ENCODE data around the gene NEK10.

DNA sequence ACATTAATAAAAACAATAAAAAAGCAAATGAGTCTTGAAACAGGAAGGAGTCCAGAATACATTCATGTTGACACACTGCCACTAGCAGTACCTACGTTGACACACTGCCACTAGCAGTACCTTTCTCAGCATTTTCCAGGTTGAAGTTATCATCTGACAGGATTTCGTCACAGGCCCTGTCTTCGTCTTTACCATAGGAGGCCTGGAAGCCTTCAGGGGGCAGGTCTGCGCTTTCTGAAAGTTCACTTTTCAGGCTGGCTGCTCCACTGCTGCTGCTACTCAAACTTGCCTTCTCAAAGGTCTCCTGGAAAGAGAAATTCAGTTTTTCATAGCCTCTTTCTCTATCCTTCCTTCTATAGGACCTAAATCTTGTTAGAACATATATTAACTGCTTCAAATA lies 194.7 kb downstream of the NEK10 start:
- TF ChIP-seq, protein P1, sequence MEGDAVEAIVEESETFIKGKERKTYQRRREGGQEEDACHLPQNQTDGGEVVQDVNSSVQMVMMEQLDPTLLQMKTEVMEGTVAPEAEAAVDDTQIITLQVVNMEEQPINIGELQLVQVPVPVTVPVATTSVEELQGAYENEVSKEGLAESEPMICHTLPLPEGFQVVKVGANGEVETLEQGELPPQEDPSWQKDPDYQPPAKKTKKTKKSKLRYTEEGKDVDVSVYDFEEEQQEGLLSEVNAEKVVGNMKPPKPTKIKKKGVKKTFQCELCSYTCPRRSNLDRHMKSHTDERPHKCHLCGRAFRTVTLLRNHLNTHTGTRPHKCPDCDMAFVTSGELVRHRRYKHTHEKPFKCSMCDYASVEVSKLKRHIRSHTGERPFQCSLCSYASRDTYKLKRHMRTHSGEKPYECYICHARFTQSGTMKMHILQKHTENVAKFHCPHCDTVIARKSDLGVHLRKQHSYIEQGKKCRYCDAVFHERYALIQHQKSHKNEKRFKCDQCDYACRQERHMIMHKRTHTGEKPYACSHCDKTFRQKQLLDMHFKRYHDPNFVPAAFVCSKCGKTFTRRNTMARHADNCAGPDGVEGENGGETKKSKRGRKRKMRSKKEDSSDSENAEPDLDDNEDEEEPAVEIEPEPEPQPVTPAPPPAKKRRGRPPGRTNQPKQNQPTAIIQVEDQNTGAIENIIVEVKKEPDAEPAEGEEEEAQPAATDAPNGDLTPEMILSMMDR (conservative IDR thresholded peaks at IDR 0.05; ENCODE audit: low read depth, low read length): no peak
- no peak for TF ChIP-seq EZH2 (IDR thresholded peaks at IDR 0.05; ENCODE audit: low read length, unreplicated experiment)

All from PC-3 (cell line).